ENCODE results near the gene PNKP.

DNA sequence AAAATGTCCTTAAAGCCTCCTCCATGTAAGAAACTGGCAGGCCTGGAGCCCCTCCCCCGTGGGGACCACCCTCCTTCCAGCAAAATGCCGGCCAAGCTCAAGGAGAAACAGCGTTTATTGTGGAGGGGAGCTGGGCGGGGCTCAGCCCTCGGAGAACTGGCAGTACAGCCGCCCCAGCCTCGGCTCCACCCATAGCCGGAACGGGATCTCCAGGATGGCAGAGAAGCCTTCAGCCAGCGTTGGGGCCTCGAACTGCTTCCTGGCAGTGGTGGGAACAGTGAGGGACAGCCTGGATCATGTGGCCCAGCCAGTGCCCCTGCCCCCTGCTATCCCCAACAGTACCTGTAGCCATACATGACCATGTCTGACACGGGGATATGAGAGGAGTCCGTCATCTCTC is 6.3 kb downstream of the PNKP start:
- TF ChIP-seq, protein P1, sequence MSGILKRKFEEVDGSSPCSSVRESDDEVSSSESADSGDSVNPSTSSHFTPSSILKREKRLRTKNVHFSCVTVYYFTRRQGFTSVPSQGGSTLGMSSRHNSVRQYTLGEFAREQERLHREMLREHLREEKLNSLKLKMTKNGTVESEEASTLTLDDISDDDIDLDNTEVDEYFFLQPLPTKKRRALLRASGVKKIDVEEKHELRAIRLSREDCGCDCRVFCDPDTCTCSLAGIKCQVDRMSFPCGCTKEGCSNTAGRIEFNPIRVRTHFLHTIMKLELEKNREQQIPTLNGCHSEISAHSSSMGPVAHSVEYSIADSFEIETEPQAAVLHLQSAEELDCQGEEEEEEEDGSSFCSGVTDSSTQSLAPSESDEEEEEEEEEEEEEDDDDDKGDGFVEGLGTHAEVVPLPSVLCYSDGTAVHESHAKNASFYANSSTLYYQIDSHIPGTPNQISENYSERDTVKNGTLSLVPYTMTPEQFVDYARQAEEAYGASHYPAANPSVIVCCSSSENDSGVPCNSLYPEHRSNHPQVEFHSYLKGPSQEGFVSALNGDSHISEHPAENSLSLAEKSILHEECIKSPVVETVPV (CRISPR knock-in tag; IDR thresholded peaks at IDR 0.05), result no peak
- TF ChIP-seq, protein P2, sequence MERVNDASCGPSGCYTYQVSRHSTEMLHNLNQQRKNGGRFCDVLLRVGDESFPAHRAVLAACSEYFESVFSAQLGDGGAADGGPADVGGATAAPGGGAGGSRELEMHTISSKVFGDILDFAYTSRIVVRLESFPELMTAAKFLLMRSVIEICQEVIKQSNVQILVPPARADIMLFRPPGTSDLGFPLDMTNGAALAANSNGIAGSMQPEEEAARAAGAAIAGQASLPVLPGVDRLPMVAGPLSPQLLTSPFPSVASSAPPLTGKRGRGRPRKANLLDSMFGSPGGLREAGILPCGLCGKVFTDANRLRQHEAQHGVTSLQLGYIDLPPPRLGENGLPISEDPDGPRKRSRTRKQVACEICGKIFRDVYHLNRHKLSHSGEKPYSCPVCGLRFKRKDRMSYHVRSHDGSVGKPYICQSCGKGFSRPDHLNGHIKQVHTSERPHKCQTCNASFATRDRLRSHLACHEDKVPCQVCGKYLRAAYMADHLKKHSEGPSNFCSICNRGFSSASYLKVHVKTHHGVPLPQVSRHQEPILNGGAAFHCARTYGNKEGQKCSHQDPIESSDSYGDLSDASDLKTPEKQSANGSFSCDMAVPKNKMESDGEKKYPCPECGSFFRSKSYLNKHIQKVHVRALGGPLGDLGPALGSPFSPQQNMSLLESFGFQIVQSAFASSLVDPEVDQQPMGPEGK (CRISPR knock-in tag; IDR thresholded peaks at IDR 0.05; ENCODE audit: borderline replicate concordance), result no peak
- no peak for TF ChIP-seq ZNF70 (CRISPR knock-in tag; IDR thresholded peaks at IDR 0.05)
- no peak for TF ChIP-seq ARNTL (CRISPR knock-in tag; IDR thresholded peaks at IDR 0.05; ENCODE audit: borderline replicate concordance, low read depth)
- TF ChIP-seq, protein P3, sequence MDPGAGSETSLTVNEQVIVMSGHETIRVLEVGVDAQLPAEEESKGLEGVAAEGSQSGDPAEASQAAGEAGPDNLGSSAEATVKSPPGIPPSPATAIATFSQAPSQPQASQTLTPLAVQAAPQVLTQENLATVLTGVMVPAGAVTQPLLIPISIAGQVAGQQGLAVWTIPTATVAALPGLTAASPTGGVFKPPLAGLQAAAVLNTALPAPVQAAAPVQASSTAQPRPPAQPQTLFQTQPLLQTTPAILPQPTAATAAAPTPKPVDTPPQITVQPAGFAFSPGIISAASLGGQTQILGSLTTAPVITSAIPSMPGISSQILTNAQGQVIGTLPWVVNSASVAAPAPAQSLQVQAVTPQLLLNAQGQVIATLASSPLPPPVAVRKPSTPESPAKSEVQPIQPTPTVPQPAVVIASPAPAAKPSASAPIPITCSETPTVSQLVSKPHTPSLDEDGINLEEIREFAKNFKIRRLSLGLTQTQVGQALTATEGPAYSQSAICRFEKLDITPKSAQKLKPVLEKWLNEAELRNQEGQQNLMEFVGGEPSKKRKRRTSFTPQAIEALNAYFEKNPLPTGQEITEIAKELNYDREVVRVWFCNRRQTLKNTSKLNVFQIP (CRISPR knock-in tag; IDR thresholded peaks at IDR 0.05; ENCODE audit: borderline replicate concordance, low read depth), result no peak
- no peak for TF ChIP-seq CSDC2 (CRISPR knock-in tag; IDR thresholded peaks at IDR 0.05)
- TF ChIP-seq, protein P4, sequence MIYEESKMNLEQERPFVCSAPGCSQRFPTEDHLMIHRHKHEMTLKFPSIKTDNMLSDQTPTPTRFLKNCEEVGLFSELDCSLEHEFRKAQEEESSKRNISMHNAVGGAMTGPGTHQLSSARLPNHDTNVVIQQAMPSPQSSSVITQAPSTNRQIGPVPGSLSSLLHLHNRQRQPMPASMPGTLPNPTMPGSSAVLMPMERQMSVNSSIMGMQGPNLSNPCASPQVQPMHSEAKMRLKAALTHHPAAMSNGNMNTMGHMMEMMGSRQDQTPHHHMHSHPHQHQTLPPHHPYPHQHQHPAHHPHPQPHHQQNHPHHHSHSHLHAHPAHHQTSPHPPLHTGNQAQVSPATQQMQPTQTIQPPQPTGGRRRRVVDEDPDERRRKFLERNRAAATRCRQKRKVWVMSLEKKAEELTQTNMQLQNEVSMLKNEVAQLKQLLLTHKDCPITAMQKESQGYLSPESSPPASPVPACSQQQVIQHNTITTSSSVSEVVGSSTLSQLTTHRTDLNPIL (CRISPR knock-in tag; IDR thresholded peaks at IDR 0.05; ENCODE audit: low read depth), result no peak
- no peak for TF ChIP-seq GLIS3 (CRISPR knock-in tag; IDR thresholded peaks at IDR 0.05)
- TF ChIP-seq TOX (CRISPR knock-in tag; IDR thresholded peaks at IDR 0.05; ENCODE audit: borderline replicate concordance), result no peak
- TF ChIP-seq PPARA (CRISPR knock-in tag; IDR thresholded peaks at IDR 0.05; ENCODE audit: borderline replicate concordance), result no peak
- TF ChIP-seq SNAI2 (CRISPR knock-in tag; IDR thresholded peaks at IDR 0.05), result no peak
- no peak for TF ChIP-seq ZNF8 (CRISPR knock-in tag; IDR thresholded peaks at IDR 0.05)

Measured in SK-N-SH treated with all-trans-retinoic acid at 6 μM for 48 hours (cell line).